ENCODE results near the gene PTPRN2.
"Not testable (repeated sequence)": the region's sequence is repeated elsewhere in the genome, so short reads cannot be mapped to it uniquely, and the experiment has no call there.

PTPRN2 gene

DNA sequence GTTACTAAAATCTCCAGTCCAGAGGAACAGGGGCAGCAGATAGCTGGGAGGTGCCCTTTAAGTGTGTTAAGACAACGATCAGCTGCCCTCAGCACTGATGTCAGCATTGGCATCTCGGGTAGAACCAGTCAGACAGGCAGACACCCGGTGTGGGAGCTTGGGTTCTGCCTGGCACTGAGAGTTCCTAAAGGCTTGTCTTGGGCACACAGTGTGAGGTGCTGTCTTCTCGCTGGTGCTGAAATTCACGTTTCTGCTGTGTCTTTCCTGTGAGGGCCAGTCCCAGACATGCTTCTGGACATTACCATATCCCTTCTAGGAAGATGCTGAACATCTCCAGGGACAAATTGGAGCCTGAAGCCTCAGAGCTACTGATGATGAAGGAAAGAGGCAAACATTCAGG is 1094.6 kb downstream of the PTPRN2 start:
- no peak for DNase-seq (ENCODE audit: low read depth in 2 of 2, low spot score in 1 of 2)

DNA sequence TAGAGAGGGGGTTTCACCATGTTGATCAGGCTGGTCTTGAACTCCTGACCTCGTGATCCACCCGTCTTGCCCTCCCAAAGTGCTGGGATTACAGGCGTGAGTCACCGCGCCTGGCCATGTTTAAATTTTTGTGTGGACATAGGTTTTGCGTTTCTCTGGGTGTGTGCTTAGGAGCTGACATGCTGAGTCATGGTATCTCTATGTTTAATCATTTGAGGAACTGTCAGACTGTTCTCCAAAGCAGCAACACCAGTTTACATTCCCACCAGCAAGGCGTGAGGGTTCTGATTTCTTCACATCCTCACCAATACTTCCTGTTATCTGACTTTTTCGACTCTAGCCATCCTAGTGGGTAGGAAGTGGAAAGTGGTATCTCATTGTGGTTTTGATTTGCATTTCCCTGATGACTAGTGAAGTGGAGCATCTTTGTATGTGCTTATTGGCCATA is 1097.1 kb downstream of the PTPRN2 start:
- no peak for DNase-seq (ENCODE audit: low read depth in 2 of 2, low spot score in 1 of 2)

DNA sequence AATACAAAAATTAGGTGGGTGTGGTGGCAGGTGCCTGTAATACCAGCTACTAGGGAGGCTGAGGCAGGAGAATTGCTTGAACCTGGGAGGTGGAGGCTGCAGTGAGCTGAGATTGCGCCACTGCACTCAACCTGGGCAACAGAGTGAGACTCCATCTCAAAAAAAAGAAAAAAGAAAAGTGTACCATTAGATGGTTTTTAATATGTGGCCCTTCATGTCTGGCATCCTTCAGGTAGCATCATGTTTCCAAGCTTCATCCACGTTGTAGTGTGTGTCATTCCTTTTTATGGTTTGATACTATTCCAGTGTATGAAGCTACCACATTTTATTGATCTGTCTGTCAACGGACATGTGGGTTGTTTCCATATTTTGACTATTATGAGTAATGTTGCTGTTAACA is 1097.8 kb downstream of the PTPRN2 start:
- DNase-seq (ENCODE audit: low read depth in 2 of 2, low spot score in 1 of 2), result not testable (repeated sequence)

All from stimulated activated CD8-positive, alpha-beta memory T cell treated with anti-CD3 and anti-CD28 coated beads, Interleukin-4, amount 100 ng/mL, for 4 hours (primary cell).